ENCODE data around the gene GSK3A.

Gene GSK3A

GRCh38 chr19:42277821-42278451 is 35.5 kb upstream of the GSK3A start:
- TF ChIP-seq ZNF341 (tag by site-specific recombination; IDR thresholded peaks at IDR 0.05; ENCODE audit: low read depth) (peak; percentile 49; the same call in 1 of the 2 replicates), ZNF132 (tag by site-specific recombination; IDR thresholded peaks at IDR 0.05; ENCODE audit: borderline replicate concordance) (no peak), ZNF26 (tag by site-specific recombination; IDR thresholded peaks at IDR 0.05) (no peak), ZIC2 (tag by site-specific recombination; IDR thresholded peaks at IDR 0.05) (peak; percentile 71), HOXA7 (CRISPR knock-in tag; IDR thresholded peaks at IDR 0.05; ENCODE audit: borderline replicate concordance) (0 out of 2 replicates have a peak, but pooled peaks have one; percentile 69), ZBTB48 (tag by site-specific recombination; IDR thresholded peaks at IDR 0.05) (no peak), KLF9 (tag by site-specific recombination; IDR thresholded peaks at IDR 0.05; ENCODE audit: low read depth) (no peak), MEIS1 (CRISPR knock-in tag; IDR thresholded peaks at IDR 0.05; ENCODE audit: borderline replicate concordance) (no peak), ZNF626 (tag by site-specific recombination; IDR thresholded peaks at IDR 0.05) (no peak), GLIS1 (tag by site-specific recombination; IDR thresholded peaks at IDR 0.05) (peak; percentile 99), ZFHX2 (tag by site-specific recombination; conservative IDR thresholded peaks at IDR 0.05) (0 out of 2 replicates have a peak, but pooled peaks have one; percentile 7), REPIN1 (tag by site-specific recombination; IDR thresholded peaks at IDR 0.05; ENCODE audit: low read depth) (no peak), ZNF600 (tag by site-specific recombination; IDR thresholded peaks at IDR 0.05) (peak; percentile 75), ZNF266 (tag by site-specific recombination; IDR thresholded peaks at IDR 0.05; ENCODE audit: low read depth) (no peak), ATF2 (tag by site-specific recombination; IDR thresholded peaks at IDR 0.05; ENCODE audit: low read depth) (no peak), ZBTB17 (tag by site-specific recombination; IDR thresholded peaks at IDR 0.05) (no peak), GLIS2 (tag by site-specific recombination; IDR thresholded peaks at IDR 0.05) (peak; percentile 87), PATZ1 (tag by site-specific recombination; IDR thresholded peaks at IDR 0.05) (peak; percentile 52), HIC1 (tag by site-specific recombination; IDR thresholded peaks at IDR 0.05) (peak; percentile 63; the same call in 1 of the 2 replicates), SP2 (tag by site-specific recombination; IDR thresholded peaks at IDR 0.05) (peak; percentile 52; the same call in 1 of the 2 replicates)
- no peaks in the 10 kb centered on the region for H3K9me3 ChIP-seq (ENCODE audit: control insufficient read depth, insufficient read depth, low read depth, low read length)
- ChIA-PET POLR2A (interaction anchor here (0.6 to 12.3 kb wide), 5 partner anchors 9 to 271 kb away, joined by 3 to 242 read pairs (median 4); partner anchors contain the start of genes CIC and GSK3A), CTCF (interaction anchor here (0.7 to 7.5 kb wide), 8 partner anchors 8 to 145 kb away, joined by 3 to 276 read pairs (median 6); partner anchors contain the start of genes CIC and GSK3A)
- peaks cover 5 to 31% of the 10 kb centered on the region in 2 experiments for H3K36me3 ChIP-seq (ENCODE audit: control insufficient read depth in 2 of 2, insufficient read depth in 1 of 2, low read length in 2 of 2)
- peaks cover 32% of the 10 kb centered on the region for H3K4me1 ChIP-seq (ENCODE audit: control insufficient read depth, insufficient read depth, low read length)
- peak overlapping the region; percentile 20 for H3K27ac ChIP-seq (ENCODE audit: extremely low read depth, low read depth, low read length)
- no peak overlapping the region for H3K4me3 ChIP-seq (ENCODE audit: low read depth, low read length)
